Prostate gland (tissue), 2 donors: ENCODE data around the gene METTL9.

Experiments
- CTCF ChIP-seq, 4 experiments: fragments of 200-600 bp in 2 of 4; fragments of 450-650 bp in 2 of 4; sonication (generic) in 2 of 4; IDR thresholded peaks; 1 replicate in 3 of 4; 2 replicates in 1 of 4; pipeline ENCODE4 v1.5.1; 2016 to 2019; ENCODE audit warnings: antibody characterized with exemption in 4 of 4, mild to moderate bottlenecking in 2 of 4, moderate library complexity in 2 of 4
- POLR2A ChIP-seq: fragments of 450-650 bp; IDR thresholded peaks from one replicate; pipeline ENCODE4 v1.6.1; 2016; ENCODE audit warnings: antibody characterized with exemption, mild to moderate bottlenecking

- TF ChIP-seq CTCF (IDR thresholded peaks at IDR 0.05) = no peak
- no peak for TF ChIP-seq POLR2A
These were observed 30.7 kb upstream of the METTL9 start for GRCh38 chr16:21568502-21569189.
